Activated CD8-positive, alpha-beta T cell treated with anti-CD3 and anti-CD28 coated beads, Interleukin-2, amount 10 ng/mL, durations not matched to agents 7 days and 5 days (primary cell): Measurements from ENCODE around the gene SYTL2. TPM values are rescaled to one million over a fixed set of nuclear protein-coding genes. Genes with fewer than 3 reads are reported as not detected.
A peak's percentile ranks its signal among the peaks of the same experiment; 100 is the strongest.
"Not testable (repeated sequence)": the region's sequence is repeated elsewhere in the genome, so short reads cannot be mapped to it uniquely, and the experiment has no call there.

Source experiments
- ATAC-seq: fragments of 150-1000 bp; cut with Tn5 transposase; one replicate; pipeline ENCODE4 v1.10.0; 2021; ENCODE audit warnings: moderate library complexity
- CTCF ChIA-PET: fragments of 350-600 bp; sonication (Branson Sonifier 250); formaldehyde crosslinking; loops from one replicate; lab custom pipeline; 2021; ENCODE audit warnings: antibody characterized with exemption; lab: Charles Lee
- POLR2A ChIA-PET: fragments of 350-600 bp; sonication (Branson Sonifier 250); formaldehyde crosslinking; loops from one replicate; lab custom pipeline; 2021; ENCODE audit warnings: antibody characterized with exemption; lab: Charles Lee
- DNase-seq: peaks from one replicate; pipeline ENCODE4 v3.0.0-alpha.2; 2020
- H3K27ac Mint-ChIP-seq: one replicate; pipeline ENCODE4 v1.8.0; 2021; ENCODE audit warnings: mild to moderate bottlenecking, mixed read lengths
- H3K27me3 Mint-ChIP-seq: one replicate; pipeline ENCODE4 v1.8.0; 2021; ENCODE audit warnings: low read depth, mixed read lengths
- H3K36me3 Mint-ChIP-seq: one replicate; pipeline ENCODE4 v1.8.0; 2021; ENCODE audit warnings: low read depth, mixed read lengths
- H3K4me1 Mint-ChIP-seq: one replicate; pipeline ENCODE4 v1.8.0; 2021; ENCODE audit warnings: low read depth, mixed read lengths
- H3K4me3 Mint-ChIP-seq: one replicate; pipeline ENCODE4 v1.8.0; 2021; ENCODE audit warnings: mild to moderate bottlenecking, mixed read lengths
- H3K9me3 Mint-ChIP-seq: one replicate; pipeline ENCODE4 v1.8.0; 2022; ENCODE audit warnings: mixed read lengths; ENCODE audit not compliant: insufficient read depth
- total RNA-seq, 2 experiments: library from RNA; stranded (reverse); gene quantifications; one replicate each; pipeline ENCODE4 v1.2.3, GENCODE V29; 2021

The SYTL2 gene
- total RNA-seq, 2 experiments from 2014 or later: 29.3 to 31.2 TPM

DNA sequence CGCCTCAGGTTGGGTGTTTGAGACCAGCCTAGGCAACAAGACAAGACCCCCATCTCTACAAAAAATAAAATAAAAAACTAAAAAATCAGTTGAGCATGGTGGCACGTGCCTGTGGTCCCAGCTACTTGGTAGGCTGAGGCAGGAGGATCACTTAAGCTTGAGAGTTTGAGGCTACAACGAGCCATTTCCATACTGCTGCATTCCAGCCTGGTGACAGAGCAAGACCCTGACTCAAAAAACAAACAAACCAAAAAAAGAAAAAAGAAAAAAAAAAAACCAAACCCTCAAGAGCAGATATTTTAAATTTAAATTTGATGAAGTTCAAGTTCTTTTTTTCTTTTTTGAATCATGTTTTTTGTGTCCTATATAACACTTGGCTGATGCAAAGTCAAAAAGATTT, 37.1 kb upstream of the SYTL2 start:
- POLR2A ChIA-PET: no interaction called here
- ATAC-seq (no peak), DNase-seq (no peak)
- Mint-ChIP-seq H3K9me3 (no peaks in the 10 kb centered on the region), H3K36me3 (peaks cover 7% of the 10 kb centered on the region), H3K27ac (no peak overlapping the region), H3K27me3 (no peaks in the 10 kb centered on the region), H3K4me3 (no peak overlapping the region), H3K4me1 (peaks cover 8% of the 10 kb centered on the region)
- CTCF ChIA-PET: interaction anchor here (0.6 kb wide), 2 partner anchors 12 to 466 kb away, joined by 3 read pairs; no protein-coding TSS in a partner anchor

DNA sequence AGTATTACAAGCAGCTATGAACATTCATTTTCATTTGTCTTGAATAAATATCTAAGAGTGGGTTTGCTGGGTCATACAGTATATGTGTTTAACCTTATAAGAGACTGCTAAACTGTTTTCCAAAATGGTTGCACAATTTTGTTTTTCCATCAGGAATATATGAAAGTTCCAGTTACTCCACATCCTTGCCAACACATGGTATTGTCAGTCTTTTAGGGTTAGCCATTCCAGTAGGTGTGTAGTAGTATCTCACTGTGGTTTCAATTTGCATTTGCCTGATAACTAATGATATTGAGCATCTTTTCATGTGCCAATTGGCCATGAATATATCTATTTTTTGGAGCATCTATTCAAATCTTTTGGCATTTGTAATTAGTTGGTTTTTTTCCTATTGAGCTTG, 36.5 kb upstream of the SYTL2 start:
- Mint-ChIP-seq H3K36me3 (peaks cover 7% of the 10 kb centered on the region), H3K27ac (no peak overlapping the region), H3K4me3 (no peak overlapping the region), H3K9me3 (no peaks in the 10 kb centered on the region), H3K4me1 (peaks cover 8% of the 10 kb centered on the region), H3K27me3 (no peaks in the 10 kb centered on the region)
- ChIA-PET POLR2A (no interaction called here), CTCF (interaction anchor here (0.6 kb wide), 2 partner anchors 12 to 467 kb away, joined by 3 read pairs; no protein-coding TSS in a partner anchor)
- ATAC-seq (no peak), DNase-seq (no peak)

DNA sequence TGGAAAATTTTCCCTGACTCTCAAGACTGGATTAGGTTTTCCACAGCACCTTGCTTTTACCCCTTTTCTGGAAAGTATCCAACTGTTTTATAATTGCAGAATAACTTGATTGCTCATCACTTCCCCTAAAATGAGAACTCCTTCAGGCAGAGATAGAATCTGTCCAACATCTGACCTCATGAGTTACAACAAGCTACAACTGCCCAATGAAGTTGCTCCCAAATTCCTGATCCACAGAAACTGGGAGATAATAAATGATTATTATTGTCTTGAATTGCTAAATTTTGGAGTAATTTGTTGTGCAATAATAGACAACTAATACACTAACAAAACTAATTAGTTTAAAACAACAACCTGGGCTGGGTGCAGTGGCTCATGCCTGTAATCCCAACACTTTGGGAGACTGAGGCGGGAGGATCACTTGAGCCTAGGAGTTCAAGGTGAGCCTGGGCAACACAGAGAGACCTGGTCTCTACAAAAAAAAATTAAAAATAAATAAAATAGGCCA, 34.2 kb upstream of the SYTL2 start:
- Mint-ChIP-seq H3K4me3 (no peak overlapping the region), H3K4me1 (peaks cover 8% of the 10 kb centered on the region), H3K9me3 (no peaks in the 10 kb centered on the region), H3K27ac (no peak overlapping the region), H3K36me3 (peaks cover 2% of the 10 kb centered on the region), H3K27me3 (no peaks in the 10 kb centered on the region)
- CTCF ChIA-PET: interaction anchor here (1.7 kb wide), 1 partner anchor 10 kb away, joined by 9 read pairs; the partner anchor contains the start of gene CCDC83
- POLR2A ChIA-PET: no interaction called here
- no peak for ATAC-seq
- DNase-seq: no peak

DNA sequence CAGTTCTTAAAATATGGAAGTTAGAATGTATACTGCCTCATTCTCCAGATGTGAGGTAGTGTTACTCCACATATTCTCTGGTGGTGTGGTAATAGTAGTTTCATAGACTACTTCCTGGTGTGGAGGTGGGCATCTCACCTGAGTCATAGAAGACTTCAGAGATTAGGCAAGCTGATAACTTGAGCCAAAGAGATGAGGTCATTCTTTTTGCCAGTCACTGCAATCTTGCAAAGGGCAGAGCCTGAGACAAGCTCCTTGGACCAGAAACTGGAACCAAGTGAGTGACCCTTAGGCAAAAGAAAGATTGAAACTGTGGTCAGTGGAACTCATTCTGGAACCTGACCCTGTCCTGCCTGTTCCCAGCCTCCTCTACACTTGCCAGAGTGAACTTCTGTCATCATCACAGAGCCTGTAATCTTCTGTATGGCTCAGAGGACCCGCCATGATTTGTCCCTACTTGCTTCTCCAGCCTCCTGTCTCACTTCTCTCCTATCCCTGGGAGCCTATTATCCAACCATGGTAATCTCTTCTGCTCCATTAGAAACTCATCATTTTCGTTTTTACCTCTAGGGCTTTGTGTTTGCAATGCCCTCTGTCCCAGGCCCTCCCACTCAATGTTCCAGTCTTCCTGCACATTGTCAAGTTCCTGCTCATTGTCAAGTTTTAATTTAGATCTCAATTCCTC, 33.6 kb upstream of the SYTL2 start:
- DNase-seq: no peak
- H3K27me3 Mint-ChIP-seq: no peaks in the 10 kb centered on the region
- CTCF ChIA-PET: interaction anchor here (1.1 kb wide), 1 partner anchor 10 kb away, joined by 4 read pairs; the partner anchor contains the start of gene CCDC83
- peaks cover 8% of the 10 kb centered on the region for H3K4me1 Mint-ChIP-seq
- POLR2A ChIA-PET: no interaction called here
- peak overlapping the region; percentile 4 for H3K27ac Mint-ChIP-seq
- no peaks in the 10 kb centered on the region for H3K9me3 Mint-ChIP-seq
- ATAC-seq: peak; percentile 36
- H3K4me3 Mint-ChIP-seq: no peak overlapping the region
- H3K36me3 Mint-ChIP-seq: no peaks in the 10 kb centered on the region

DNA sequence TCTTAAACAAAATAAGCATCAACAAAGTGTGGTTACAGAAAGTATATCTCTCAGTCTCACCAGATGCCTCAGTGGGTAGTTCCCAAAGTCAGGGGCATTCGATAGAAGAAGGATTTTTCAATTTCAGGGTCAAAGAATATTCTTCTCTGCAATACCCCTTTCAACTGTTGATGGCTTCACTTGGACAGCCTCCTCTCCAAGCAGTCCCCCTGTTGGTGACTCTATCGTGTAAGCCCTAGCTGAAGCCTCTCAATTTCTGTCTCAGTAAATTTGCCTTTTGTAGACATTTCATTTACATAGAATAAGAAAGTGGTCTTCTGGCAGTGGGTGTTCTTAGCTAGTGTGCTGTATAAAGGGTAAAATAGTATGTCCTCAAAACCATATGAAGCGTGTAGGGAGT, 33.0 kb upstream of the SYTL2 start:
- Mint-ChIP-seq H3K4me1 (peaks cover 8% of the 10 kb centered on the region), H3K27ac (no peak overlapping the region), H3K9me3 (no peaks in the 10 kb centered on the region), H3K4me3 (no peak overlapping the region), H3K36me3 (no peaks in the 10 kb centered on the region), H3K27me3 (no peaks in the 10 kb centered on the region)
- ChIA-PET POLR2A (no interaction called here), CTCF (interaction anchor here (1.1 kb wide), 1 partner anchor 11 kb away, joined by 4 read pairs; the partner anchor contains the start of gene CCDC83)
- DNase-seq (no peak), ATAC-seq (no peak)

DNA sequence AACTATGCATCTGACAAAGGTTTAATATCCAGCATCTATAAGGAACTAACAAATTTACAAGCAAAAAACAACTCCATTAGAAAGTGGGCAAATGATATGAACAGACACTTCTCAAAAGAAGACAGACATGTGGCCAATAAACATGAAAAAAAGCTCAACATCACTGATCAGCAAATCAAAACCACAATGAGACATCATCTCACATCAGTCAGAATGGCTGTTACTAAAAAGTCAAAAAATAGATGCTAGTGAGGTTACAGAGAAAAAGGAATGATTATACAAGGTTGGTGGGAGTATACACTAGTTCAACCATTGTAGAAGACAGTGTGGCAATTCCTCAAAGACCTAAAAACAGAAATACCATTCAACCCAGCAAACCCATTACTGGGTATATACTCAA, 30.0 kb upstream of the SYTL2 start:
- ATAC-seq, H3K9me3 Mint-ChIP-seq, H3K27me3 Mint-ChIP-seq, H3K4me1 Mint-ChIP-seq, H3K27ac Mint-ChIP-seq, H3K36me3 Mint-ChIP-seq, H3K4me3 Mint-ChIP-seq, POLR2A ChIA-PET, DNase-seq: not testable (repeated sequence)
- CTCF ChIA-PET: interaction anchor here (1.8 kb wide), 1 partner anchor 14 kb away, joined by 5 read pairs; the partner anchor contains the start of gene CCDC83

DNA sequence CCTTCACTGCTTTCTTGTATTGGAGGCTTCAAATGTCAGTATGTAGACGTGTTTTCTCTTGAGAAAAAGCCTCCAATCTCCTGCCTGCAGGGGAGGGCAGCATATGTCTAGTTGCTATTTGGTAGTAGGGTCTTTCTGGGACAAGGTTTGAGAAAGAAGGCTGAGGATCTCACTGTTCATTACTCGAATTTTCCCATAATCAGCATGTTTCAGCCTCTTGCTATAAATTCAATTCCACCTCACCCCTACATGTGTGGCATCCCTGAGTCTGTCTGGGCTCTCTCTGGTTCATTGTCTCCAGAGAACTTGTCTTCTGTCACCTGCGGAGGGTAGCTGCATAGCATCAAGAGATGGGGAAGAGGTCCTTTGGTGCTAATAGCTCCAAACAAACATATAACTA, 24.8 kb upstream of the SYTL2 start:
- Mint-ChIP-seq H3K36me3 (no peaks in the 10 kb centered on the region), H3K4me1 (no peaks in the 10 kb centered on the region), H3K9me3 (peaks cover 4% of the 10 kb centered on the region), H3K4me3 (no peak overlapping the region), H3K27me3 (no peaks in the 10 kb centered on the region), H3K27ac (no peak overlapping the region)
- ATAC-seq (no peak), DNase-seq (no peak)
- POLR2A ChIA-PET: no interaction called here
- CTCF ChIA-PET: interaction anchor here (0.9 kb wide), 1 partner anchor 12 kb away, joined by 3 read pairs; no protein-coding TSS in a partner anchor

DNA sequence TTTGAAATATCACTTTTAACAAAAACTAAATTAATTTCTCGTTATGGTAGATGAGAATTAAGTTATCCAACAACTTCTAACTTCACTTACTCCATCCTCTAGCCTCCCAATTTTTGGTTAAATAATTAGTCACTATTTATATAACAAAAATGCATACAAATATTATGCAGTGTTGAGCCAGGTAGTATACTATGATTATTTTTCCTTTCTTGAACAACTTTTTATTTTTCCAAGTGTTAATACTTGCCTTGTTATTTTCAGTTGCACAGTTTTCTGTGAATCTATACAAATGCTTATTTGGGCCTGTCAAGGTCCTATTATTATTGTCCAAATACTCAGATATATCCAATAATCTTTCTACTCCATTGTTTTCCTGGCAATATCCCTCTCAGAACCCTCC, 24.3 kb upstream of the SYTL2 start:
- H3K9me3 Mint-ChIP-seq: peaks cover 4% of the 10 kb centered on the region
- no peak for ATAC-seq

DNA sequence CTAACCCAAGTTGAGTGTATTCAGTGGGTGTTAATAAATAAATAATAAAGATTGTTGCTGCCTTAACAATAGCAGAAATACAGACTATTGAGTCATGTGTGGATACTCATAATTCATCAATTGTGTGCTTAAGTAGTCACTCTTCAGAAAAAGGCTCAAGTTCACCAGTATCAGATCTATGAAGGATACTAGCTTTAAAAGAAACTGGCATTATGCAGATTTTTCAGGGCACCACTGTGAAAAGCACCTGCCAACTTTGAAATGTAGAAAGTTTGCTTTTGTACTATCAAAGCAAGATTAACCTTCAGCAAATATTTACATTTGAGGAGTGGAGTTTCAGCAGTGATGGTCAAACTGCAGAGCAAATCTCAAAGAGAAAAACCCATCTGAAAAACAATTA, 20.1 kb upstream of the SYTL2 start:
- POLR2A ChIA-PET: no interaction called here
- CTCF ChIA-PET: interaction anchor here (1.0 kb wide), 1 partner anchor 24 kb away, joined by 4 read pairs; the partner anchor contains the start of gene CCDC83
- DNase-seq: no peak
- no peak for ATAC-seq
- no peak overlapping the region for H3K27ac Mint-ChIP-seq
- no peak overlapping the region for H3K4me3 Mint-ChIP-seq
- peaks cover 4% of the 10 kb centered on the region for H3K9me3 Mint-ChIP-seq
- H3K27me3 Mint-ChIP-seq: no peaks in the 10 kb centered on the region
- peaks cover 18% of the 10 kb centered on the region for H3K4me1 Mint-ChIP-seq
- peaks cover 2% of the 10 kb centered on the region for H3K36me3 Mint-ChIP-seq

More for the DNA sequence above, 24.3 kb upstream of the SYTL2 start:
- Mint-ChIP-seq H3K27ac (no peak overlapping the region), H3K27me3 (no peaks in the 10 kb centered on the region), H3K4me3 (no peak overlapping the region), H3K36me3 (no peaks in the 10 kb centered on the region), H3K4me1 (no peaks in the 10 kb centered on the region)
- ChIA-PET CTCF (interaction anchor here (0.9 kb wide), 1 partner anchor 13 kb away, joined by 3 read pairs; no protein-coding TSS in a partner anchor), POLR2A (no interaction called here)
- no peak for DNase-seq

DNA sequence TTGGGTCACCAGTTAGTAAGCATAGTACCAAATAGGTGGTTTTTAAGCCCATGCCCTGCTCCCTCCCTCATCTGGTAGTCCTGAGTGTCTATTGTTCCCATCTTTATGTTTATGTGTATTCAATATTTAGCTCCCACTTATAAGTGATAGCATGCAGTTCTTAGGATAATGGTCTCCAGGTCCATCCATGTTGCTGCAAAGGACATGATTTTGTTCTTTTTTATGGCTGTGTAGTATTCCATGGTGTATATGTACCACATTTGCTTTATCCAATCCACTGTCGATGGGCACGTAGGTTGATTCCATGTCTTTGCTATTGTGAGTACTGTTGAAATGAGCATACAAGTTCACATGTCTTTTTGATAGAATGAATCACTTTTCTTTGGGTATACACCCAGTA, 18.2 kb upstream of the SYTL2 start:
- H3K4me1 Mint-ChIP-seq: peaks cover 34% of the 10 kb centered on the region
- ChIA-PET POLR2A (interaction anchor here (0.9 kb wide), 1 partner anchor 53 kb away, joined by 3 read pairs; no protein-coding TSS in a partner anchor), CTCF (interaction anchor here (1.0 to 1.5 kb wide), 3 partner anchors 20 to 129 kb away, joined by 3 to 4 read pairs (median 3); no protein-coding TSS in a partner anchor)
- no peak overlapping the region for H3K4me3 Mint-ChIP-seq
- peaks cover 2% of the 10 kb centered on the region for H3K36me3 Mint-ChIP-seq
- ATAC-seq (no peak), DNase-seq (no peak)
- no peaks in the 10 kb centered on the region for H3K27me3 Mint-ChIP-seq
- no peaks in the 10 kb centered on the region for H3K9me3 Mint-ChIP-seq
- H3K27ac Mint-ChIP-seq: no peak overlapping the region

DNA sequence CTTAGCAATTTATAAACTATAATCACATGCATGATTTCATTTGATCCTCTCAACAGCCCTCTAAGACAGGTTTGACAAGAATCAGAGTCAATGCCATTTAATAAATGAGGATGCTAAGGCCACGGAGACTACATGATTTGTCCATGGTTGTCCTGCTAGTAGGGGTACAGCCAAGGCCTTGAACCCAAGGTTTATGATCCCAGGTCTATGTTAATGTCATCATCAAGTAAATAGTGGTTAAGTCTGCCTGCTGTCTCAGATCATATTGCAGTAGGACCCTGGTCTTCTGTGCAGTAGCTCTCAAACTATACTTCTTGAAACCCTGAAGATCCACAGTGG, 17.7 kb upstream of the SYTL2 start:
- CTCF ChIA-PET: interaction anchor here (0.8 to 6.5 kb wide), 3 partner anchors 19 to 224 kb away, joined by 3 to 34 read pairs (median 4); partner anchors contain the start of gene CCDC83
- no peaks in the 10 kb centered on the region for H3K9me3 Mint-ChIP-seq

More for the DNA sequence above, 17.7 kb upstream of the SYTL2 start:
- DNase-seq: no peak
- no peak overlapping the region for H3K4me3 Mint-ChIP-seq
- H3K4me1 Mint-ChIP-seq: peaks cover 40% of the 10 kb centered on the region
- H3K36me3 Mint-ChIP-seq: peaks cover 2% of the 10 kb centered on the region
- no peak overlapping the region for H3K27ac Mint-ChIP-seq
- POLR2A ChIA-PET: interaction anchor here (0.9 kb wide), 1 partner anchor 54 kb away, joined by 3 read pairs; no protein-coding TSS in a partner anchor
- no peaks in the 10 kb centered on the region for H3K27me3 Mint-ChIP-seq
- no peak for ATAC-seq
